ENCODE results near the gene AAGAB.

Gene AAGAB

GRCh38 chr15:67186226-67186649, 68.2 kb downstream of the AAGAB start:
- DNase-seq, result no peak

GRCh38 chr15:67185621-67186225, 68.7 kb downstream of the AAGAB start:
- no peak for DNase-seq

GRCh38 chr15:67185051-67185450, 69.4 kb downstream of the AAGAB start:
- no peak for DNase-seq

GRCh38 chr15:67184208-67184925, 70.1 kb downstream of the AAGAB start:
- DNase-seq, result no peak

DNA sequence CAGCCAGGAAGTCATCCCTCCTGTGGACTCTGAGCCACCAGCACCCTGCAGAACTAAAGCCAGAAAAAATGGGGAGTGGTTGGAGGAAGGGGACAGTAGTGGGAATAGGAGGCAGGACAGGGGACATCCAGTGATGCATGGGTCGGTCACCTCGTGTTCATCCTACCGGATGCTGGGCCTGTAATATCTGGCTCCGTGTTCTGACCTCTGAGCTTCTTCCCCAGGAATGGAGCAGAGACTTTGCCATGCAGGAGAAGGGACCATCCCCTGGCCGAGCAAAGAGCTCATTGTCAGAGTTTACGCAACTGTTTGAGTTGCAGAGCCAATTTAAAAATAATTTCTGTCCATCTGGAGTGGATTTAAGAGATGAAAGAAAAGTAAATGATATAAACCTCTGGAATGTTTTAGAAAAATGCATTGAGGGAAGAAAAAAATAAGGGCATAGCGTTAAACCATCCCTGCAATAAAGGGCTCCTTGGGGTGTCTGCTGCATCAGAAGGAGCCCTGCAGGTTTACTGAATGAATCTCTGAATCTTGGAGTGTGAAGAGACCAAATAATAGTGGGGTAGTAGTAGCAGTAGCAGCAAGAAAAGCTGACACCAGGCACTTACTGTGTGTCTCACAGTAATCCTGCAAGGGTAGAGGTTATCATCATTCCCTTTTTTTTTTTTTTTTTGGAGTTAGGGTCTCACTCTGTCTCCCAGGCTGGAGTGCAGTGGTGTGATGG, 70.9 kb downstream of the AAGAB start:
- no peak for DNase-seq

DNA sequence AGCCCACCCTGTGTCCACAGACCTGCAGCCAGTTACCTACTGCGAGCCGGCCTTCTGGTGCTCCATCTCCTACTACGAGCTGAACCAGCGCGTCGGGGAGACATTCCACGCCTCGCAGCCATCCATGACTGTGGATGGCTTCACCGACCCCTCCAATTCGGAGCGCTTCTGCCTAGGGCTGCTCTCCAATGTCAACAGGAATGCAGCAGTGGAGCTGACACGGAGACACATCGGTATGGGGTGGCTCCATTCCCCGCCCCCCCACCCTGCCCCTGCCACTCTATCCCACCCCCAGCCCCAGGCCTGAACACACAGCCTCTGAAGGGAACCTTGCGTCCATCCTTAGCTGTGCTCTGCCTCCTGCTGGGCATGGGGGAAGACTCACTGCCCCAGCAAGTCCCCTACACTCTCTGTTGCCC, 73.2 kb downstream of the AAGAB start:
- DNase-seq, result no peak

GRCh38 chr15:67180514-67181191, 73.8 kb downstream of the AAGAB start:
- DNase-seq, result no peak

- no peak for DNase-seq
Observed at GRCh38 chr15:67180035-67180434, 74.4 kb downstream of the AAGAB start.

- no peak for DNase-seq
Observed at GRCh38 chr15:67179411-67179995, 75.0 kb downstream of the AAGAB start.

GRCh38 chr15:67178569-67179210, 75.8 kb downstream of the AAGAB start:
- DNase-seq, result no peak

GRCh38 chr15:67177752-67178151, 76.7 kb downstream of the AAGAB start:
- no peak for DNase-seq

DNA sequence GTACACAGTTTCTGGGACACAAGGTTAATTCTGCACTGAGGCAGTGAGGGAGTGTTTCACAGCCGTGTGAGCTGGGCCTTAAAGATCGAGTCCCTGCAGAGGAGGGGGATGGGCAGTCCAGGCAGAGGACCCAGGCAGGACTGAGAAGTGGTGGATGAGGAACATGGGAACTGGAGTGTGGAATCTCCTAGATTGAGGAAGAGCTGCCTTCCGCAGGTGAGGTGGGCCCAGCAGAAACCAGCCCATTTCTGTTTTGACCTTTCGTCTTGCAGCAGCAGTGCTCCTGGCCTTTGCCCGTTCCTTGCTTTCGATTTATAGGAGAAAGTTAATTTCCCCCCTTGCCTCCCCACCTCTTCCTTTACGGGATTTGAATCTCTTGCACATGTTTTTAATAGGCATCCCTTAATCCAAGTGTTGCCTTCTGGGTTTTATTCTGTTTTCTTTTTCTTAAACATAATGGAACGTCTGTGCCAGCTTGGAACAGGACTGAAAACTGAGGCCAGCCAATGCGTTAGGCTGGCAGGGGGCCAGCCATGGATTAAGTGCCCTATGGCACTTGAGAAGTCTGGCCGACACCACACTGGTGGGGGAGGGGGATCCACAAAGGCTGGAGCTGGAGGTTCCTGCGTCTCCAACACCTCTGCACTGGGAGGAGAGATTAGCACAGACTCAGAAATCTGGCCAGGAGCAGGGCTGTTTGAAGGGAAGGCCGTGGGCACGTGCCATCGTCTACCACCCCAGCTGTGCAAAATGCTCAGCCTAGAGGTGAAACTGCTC, 78.1 kb downstream of the AAGAB start:
- peak; percentile 66 for DNase-seq

DNA sequence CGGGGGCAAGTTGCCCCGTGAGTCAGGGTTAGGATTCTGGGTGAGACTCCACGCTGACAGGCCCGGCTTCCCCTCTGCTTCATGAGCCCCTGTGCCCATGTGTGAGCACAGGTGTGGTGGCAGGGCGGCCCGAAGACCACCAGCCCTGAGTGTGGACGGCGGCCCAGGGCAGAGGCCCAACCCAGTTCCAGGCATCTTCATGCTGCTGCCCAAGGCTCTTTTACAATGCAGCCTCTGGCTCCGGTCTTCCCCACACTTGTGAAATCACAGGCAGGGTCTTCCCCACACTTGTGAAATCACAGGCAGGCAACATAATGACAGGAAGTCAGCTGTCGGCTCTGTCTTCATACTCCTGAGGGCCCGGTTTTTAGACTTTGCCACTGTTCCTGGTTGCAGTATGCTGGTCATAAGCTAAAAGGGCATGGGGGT, 78.8 kb downstream of the AAGAB start:
- peak; percentile 53 for DNase-seq

DNA sequence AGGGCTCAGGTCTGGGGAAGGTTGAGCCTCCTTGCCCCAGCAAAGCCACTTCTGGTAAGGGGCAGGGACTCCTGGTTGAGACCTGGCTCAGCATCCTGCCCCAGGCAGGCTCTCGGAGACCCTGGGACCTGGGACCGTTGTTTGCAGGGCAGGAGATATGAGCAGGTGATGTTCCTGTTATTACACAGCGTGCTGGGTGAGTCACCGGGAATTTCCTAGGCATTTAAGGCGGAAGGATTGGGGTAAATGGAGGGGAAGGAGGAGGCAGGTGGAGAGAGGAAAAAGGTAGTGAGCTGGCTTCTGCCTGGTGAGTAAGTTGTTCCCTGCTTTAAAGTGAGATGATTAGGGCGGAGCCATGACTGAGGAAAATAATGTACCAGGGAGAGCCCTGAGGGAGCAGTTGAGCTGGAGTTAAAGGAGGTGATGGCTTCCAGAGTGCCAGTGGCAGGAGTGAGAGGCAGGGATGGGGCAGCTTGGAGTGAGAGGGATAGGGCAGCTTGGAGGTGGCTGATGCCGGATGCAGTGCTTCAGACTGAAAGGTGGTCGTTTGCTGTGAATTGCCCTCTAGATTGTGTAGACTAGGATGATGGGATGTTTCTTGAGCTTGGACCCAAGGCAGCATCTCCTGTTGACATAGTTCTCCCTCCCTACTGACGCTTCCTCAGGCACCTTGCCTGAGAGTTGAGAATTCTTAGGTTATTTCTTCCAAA, 79.4 kb downstream of the AAGAB start:
- no peak for DNase-seq

DNA sequence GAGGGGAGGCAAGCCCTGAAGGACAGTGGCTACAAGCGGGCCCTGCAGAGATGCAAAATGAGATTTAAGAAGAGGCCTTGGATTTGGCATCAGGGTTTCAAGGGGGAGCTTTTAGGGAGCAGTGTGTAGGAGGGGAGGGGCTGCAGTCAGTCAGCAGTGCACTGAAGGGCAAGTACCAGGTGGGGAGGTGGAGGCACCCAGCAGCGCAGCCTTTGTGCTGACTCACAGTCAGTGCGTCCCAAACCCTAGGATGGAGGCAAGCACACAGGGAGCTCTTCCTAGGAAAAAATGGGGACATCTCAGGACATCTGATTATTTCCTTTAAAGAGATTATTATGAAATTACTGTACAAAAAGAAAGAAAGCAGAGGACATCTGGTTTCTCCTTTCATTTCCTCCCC, 80.0 kb downstream of the AAGAB start:
- DNase-seq, result no peak

- no peak for DNase-seq
Observed at GRCh38 chr15:67173786-67174185, 80.7 kb downstream of the AAGAB start.

DNA sequence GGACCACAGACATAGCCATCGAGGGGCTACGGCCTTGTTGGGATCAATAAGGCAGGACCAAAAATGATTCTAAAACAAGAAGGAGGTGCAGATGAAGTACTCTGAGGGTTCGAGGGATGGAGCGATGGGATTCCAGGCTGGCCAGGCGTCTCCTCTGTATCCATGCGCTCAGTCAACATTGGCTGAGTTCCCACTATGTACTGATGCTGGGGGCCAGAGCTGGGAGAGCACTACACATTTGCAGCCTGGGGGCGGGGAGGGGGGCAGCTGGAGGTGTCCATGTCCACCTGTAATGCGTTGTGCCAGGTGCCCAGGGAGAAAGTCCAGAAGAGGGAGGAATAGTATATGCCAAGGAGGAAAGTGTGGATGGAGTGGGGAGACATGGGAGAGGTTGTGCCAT, 81.5 kb downstream of the AAGAB start:
- no peak for DNase-seq

- no peak for DNase-seq
Observed at GRCh38 chr15:67172172-67172571, 82.3 kb downstream of the AAGAB start.

DNA sequence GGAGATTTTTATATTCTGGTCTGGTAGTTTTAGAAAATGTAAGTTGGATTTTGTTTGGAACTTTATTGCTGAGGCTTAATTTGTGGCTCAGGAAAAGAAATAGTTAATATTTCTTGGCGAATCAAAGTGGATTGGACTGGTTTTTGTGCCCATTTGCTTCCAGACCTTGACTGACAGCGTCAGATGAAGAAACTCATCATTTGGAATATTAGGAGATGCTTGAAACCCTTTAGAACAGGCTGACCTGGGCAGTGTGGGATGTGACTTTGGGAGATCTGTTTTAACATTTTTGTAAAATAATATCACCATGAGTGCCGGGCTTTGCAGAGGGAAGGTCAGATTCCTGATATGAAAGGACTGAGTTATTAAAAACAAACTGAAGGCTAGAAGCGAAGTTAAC, 83.0 kb downstream of the AAGAB start:
- DNase-seq, result no peak

DNA sequence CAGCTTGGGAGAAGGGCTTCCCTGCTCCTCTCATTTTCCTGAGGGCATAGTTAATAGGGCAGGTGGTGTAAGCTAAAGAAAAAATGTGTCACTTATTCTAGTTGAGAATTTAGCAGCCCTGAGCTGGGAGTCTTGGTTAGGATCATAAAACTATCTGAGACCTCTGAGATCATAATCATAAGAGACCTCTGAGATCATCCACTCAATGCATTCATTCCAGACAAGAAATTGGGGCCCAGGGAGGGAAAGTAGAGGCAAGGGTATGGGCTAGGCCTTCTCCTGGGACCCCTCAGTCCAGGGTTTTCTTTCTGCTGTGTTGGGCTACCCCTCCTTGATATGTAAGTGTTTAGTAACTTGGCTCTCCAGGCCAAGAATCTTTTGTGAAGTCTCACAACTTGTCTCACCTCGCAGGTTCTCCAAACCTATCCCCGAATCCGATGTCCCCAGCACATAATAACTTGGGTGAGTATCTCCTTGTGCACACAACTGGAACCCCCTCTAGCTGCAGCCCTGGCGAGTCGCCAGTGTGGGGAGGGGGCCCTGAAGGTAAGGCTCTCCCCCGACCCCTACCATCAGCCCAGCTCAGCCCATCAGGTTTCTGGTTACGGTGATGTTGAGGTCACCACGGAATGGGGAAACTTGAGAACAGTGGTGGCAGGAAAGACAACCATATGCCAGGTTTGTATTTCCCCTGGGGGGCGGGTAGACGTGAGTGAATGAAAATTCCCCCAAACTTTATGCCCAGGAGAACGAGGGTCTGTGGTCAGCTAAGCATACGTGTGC, 84.1 kb downstream of the AAGAB start:
- DNase-seq, result no peak

Data from right hindlimb (tissue), 1 donor.